Measurements from ENCODE around the gene CMTM8.

GRCh38 chr3:32197991-32198390 lies 40.5 kb upstream of the CMTM8 start:
- no peak for TF ChIP-seq CTCF (conservative IDR thresholded peaks at IDR 0.05 in 1 of 2, IDR thresholded peaks at IDR 0.05 in 1 of 2; ENCODE audit: low read depth in 1 of 2, low read length in 2 of 2)
- no peak for TF ChIP-seq EZH2 (IDR thresholded peaks at IDR 0.05; ENCODE audit: low read length, missing control alignments)

Measured in fibroblast of lung (primary cell).